OCI-LY3 (cell line): ENCODE measurements around the gene KANSL1.

Source experiments
- CTCF ChIP-seq: fragments of 200-600, 300-600 bp; sonication (generic); IDR thresholded peaks from 2 replicates; pipeline ENCODE4 v1.5.1; 2014; ENCODE audit warnings: antibody characterized with exemption, low read length, low read depth
- EZH2phosphoT487 ChIP-seq: fragments of 200-600 bp; shearing (Covaris generic); IDR thresholded peaks from 2 replicates; pipeline ENCODE4 v1.6.1; 2018; ENCODE audit warnings: antibody characterized with exemption, mixed run types, low read depth

GRCh38 chr17:46011711-46012505, 181.3 kb downstream of the KANSL1 start:
- TF ChIP-seq CTCF (no peak), EZH2phosphoT487 (no peak)
